ENCODE measurements around the gene PLEK.

PLEK gene

DNA sequence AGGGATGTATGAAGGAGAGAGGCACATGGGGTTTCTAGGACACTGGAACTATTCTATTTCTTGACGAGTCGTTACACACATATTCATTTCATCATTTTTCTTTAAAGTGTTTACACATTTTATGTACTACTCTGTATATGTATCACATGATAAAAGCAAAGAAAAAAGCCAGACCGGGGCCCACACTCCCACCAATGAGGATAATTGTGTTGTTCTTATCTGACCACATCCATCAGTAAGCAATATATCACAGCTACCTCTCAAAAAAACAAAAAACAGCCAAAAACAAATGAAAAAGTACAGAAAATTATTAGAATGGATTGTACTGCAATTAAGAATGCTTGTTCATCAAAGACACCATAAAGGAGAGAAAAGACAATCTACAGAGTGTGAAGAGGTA, 31.2 kb upstream of the PLEK start:
- no peaks in the 10 kb centered on the region for H3K27me3 ChIP-seq (ENCODE audit: control insufficient read depth, low read length)
- no peak overlapping the region for H3K4me2 ChIP-seq (ENCODE audit: low read length)
- no peaks in the 10 kb centered on the region for H3K9me2 ChIP-seq (replicated peaks; ENCODE audit: control insufficient read depth, low read length)
- no peaks in the 10 kb centered on the region for H3K79me2 ChIP-seq (ENCODE audit: control insufficient read depth, low read length)
- no peaks in the 10 kb centered on the region for H4K20me1 ChIP-seq (ENCODE audit: control insufficient read depth, insufficient read depth, low read depth, low read length)
- no peaks in the 10 kb centered on the region for H3F3A ChIP-seq (ENCODE audit: control insufficient read depth, insufficient read depth)
- H3K9me3 ChIP-seq (ENCODE audit: control insufficient read depth, insufficient read depth, low read length), result no peaks in the 10 kb centered on the region
- H3K4me1 ChIP-seq (ENCODE audit: control insufficient read depth, low read length), result no peaks in the 10 kb centered on the region
- no peak overlapping the region for H3K4me3 ChIP-seq (ENCODE audit: low read length)
- TF ChIP-seq EZH2phosphoT487 (IDR thresholded peaks at IDR 0.05; ENCODE audit: borderline replicate concordance, low read length) (no peak), CTCF (IDR thresholded peaks at IDR 0.05; ENCODE audit: low read depth, low read length, poor library complexity, severe bottlenecking) (no peak)
- no peak overlapping the region for H3K27ac ChIP-seq (ENCODE audit: low read depth, low read length)
- no peaks in the 10 kb centered on the region for H3K36me3 ChIP-seq (ENCODE audit: control insufficient read depth, low read length)

GRCh38 chr2:68336192-68336591, 28.9 kb upstream of the PLEK start:
- no peaks in the 10 kb centered on the region for H3F3A ChIP-seq (ENCODE audit: control insufficient read depth, insufficient read depth)
- no peaks in the 10 kb centered on the region for H3K36me3 ChIP-seq (ENCODE audit: control insufficient read depth, low read length)
- H3K79me2 ChIP-seq (ENCODE audit: control insufficient read depth, low read length), result no peaks in the 10 kb centered on the region
- no peak overlapping the region for H3K4me2 ChIP-seq (ENCODE audit: low read length)
- H3K27me3 ChIP-seq (ENCODE audit: control insufficient read depth, low read length), result peaks cover 7% of the 10 kb centered on the region
- no peaks in the 10 kb centered on the region for H3K4me1 ChIP-seq (ENCODE audit: control insufficient read depth, low read length)
- H3K9me3 ChIP-seq (ENCODE audit: control insufficient read depth, insufficient read depth, low read length), result no peaks in the 10 kb centered on the region
- no peaks in the 10 kb centered on the region for H4K20me1 ChIP-seq (ENCODE audit: control insufficient read depth, insufficient read depth, low read depth, low read length)
- no peak overlapping the region for H3K4me3 ChIP-seq (ENCODE audit: low read length)
- no peak overlapping the region for H3K27ac ChIP-seq (ENCODE audit: low read depth, low read length)
- TF ChIP-seq EZH2phosphoT487 (IDR thresholded peaks at IDR 0.05; ENCODE audit: borderline replicate concordance, low read length) (no peak), CTCF (IDR thresholded peaks at IDR 0.05; ENCODE audit: low read depth, low read length, poor library complexity, severe bottlenecking) (no peak)
- no peaks in the 10 kb centered on the region for H3K9me2 ChIP-seq (replicated peaks; ENCODE audit: control insufficient read depth, low read length)

DNA sequence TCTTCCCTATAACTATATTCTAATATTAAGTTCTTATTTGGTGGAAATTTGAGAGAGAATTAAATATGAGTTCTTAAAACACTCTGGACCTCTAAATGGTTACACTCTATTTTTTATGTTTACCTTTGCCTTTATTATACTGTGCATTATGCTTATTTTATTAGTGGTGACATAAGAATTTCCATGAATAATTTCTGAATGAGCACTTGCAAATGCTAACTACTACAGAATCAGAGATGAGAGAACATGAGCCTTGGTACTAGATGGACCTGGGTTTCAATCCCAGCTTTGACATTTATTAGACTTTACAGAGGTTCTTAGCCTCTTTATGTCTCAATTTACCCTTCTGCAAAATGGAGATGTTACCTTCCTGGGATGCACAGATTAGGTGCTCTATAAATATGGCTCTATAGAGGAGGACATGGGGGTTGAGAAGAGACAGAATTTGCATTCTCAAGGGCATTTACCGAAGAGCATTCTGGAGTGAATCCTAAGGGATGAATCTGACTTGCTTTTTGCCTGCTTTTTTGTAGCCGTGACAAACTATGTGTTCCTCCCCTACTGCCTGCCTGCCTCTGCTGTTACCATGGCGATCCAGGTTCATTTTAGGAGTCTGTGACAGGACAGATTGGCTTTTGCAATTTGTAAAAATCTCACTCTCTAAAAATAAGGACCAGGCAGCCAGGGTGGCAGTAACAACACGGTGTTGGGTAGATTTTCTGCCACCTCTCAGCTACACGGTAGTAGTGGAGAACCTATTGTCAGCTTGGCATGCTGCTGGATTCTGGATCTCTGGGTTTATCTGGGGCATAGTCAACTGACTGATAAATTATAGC, 24.6 kb upstream of the PLEK start:
- Histone ChIP-seq H3K9me3 (ENCODE audit: control insufficient read depth, insufficient read depth, low read length) (no peaks in the 10 kb centered on the region), H3K79me2 (ENCODE audit: control insufficient read depth, low read length) (no peaks in the 10 kb centered on the region), H3F3A (ENCODE audit: control insufficient read depth, insufficient read depth) (no peaks in the 10 kb centered on the region), H3K4me1 (ENCODE audit: control insufficient read depth, low read length) (no peaks in the 10 kb centered on the region), H3K4me3 (ENCODE audit: low read length) (no peak overlapping the region), H3K4me2 (ENCODE audit: low read length) (no peak overlapping the region), H3K27ac (ENCODE audit: low read depth, low read length) (no peak overlapping the region), H3K36me3 (ENCODE audit: control insufficient read depth, low read length) (no peaks in the 10 kb centered on the region), H3K27me3 (ENCODE audit: control insufficient read depth, low read length) (peaks cover 15% of the 10 kb centered on the region), H4K20me1 (ENCODE audit: control insufficient read depth, insufficient read depth, low read depth, low read length) (no peaks in the 10 kb centered on the region), H3K9me2 (replicated peaks; ENCODE audit: control insufficient read depth, low read length) (no peaks in the 10 kb centered on the region)
- TF ChIP-seq CTCF (IDR thresholded peaks at IDR 0.05; ENCODE audit: low read depth, low read length, poor library complexity, severe bottlenecking), result no peak
- no peak for TF ChIP-seq EZH2phosphoT487 (IDR thresholded peaks at IDR 0.05; ENCODE audit: borderline replicate concordance, low read length)
